NOMO-1 (cell line): Measurements from ENCODE around the gene STAB1.

ENCODE experiments used
- DNase-seq, 2 experiments: peaks; one replicate each; lab custom pipeline; 2025; ENCODE audit not compliant: unreplicated experiment in 2 of 2; lab: John Stamatoyannopoulos, UW

STAB1 gene

DNA sequence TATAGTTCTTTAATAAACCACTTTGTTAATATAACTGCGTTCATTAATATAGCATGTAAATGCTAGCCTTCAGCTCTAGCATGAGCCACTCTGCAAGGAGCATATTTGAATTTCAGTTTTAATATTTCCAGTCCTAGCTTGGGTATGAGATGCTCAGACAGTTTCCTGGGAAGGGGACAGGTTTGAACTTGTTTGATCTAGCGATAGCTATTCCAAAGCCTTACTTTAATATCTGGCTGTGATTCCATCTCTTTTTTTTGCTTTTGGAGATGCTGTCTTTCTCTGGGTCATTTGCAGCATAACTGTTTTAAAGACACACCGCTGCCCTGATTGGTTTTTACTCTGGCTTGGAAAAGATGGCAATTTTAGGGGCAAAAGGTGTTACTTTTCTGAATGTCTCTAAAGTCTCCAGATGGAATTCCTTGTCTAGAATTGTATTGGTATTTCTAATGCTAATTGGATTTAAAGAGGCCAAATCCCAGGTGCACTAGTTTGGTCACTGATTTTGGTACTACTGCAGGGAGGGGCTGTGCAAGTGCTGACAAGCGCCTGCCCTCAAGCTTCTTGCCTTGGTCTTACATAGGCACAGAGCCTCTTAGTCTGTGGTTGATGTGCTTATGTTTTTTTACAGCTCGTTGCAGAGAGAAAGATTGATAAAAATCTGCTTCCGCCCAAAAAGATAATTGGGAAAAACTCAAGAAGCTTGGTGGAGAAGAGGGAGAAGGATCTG is 36.9 kb upstream of the STAB1 start:
- no peak for DNase-seq

DNA sequence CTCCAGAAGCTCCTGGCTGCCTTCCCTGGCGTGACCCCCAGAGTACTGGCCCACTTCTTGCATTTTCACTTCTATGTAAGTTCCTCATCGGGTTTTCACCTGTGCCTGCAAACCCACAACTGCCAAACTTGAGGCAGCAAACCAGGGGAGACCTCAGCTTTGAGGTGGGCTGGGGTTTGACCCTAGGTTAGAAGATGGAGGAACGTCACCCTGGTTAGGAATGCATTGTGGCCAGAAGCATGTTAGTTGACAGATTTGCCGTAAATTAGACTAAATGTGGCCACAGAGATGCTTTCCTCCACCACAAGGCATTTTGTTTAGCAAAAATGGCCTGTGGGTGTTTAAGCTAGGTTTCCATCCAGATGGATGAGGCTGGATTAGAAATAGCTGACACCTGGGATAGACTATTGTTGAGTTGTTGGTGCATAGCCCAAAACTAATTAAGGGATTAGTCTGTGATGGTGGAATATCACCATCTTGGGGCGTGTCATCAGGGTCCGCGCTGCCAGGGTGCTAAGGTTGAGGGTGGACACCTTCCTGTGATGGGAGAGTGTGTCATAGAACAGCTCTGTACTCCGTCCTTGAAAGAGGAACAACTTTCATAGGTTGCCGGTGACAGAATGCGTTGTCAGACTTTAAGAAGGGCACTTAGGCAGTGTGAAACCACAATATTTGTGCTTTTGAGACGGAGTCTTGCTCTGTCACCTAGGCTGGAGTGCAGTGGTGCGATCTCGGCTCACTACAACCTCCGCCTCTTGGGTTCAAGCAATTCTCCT is 36.2 kb upstream of the STAB1 start:
- no peak for DNase-seq

DNA sequence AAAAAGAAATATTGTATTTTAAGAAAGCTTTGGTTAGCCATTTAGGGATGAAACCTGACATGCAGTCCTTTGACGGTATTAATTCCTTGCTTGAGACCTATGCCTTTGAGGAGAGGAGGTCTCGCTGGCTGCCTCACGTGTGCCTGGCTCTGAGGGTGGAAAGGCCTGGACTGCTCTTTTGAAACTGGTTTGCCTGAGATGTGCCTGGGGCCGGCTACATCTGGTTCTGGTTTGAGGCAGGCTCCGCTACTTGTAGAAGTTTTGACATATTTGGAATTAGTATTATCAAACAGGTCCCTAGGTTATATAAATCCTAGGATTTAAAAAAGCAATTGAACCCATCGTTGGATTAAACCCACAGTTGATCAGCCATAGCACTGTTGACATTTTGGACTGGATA is 33.3 kb upstream of the STAB1 start:
- DNase-seq: no peak

- DNase-seq: no peak
These were observed 31.7 kb upstream of the STAB1 start for GRCh38 chr3:52463416-52463815.

DNA sequence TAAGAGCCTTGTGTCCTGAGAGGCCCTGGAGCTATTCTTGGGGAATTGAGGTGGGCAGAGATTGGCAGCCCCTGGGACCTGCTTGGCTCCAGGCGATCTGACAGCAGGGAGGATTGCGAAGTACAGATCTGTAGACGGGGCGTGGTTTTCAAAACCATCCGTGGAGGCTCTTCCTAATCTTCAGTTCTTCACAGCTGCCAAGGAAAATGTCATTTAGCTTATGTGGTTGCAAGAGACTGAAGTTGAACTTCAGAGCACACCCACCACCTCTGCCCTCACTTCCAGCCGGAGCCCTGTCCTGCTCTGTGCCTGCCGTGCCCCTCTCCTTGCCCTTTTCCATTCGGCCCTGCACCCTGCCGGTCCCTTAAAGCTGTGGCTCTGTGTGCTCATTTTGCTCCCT is 26.8 kb upstream of the STAB1 start:
- DNase-seq: peak in 1 of 2 experiments; percentile 8

- DNase-seq: no peak
These were observed 26.1 kb upstream of the STAB1 start for GRCh38 chr3:52469001-52469400.

- no peak for DNase-seq
These were observed 24.2 kb upstream of the STAB1 start for GRCh38 chr3:52470920-52471319.

- peak; percentile 21 to 54 for DNase-seq
These were observed 23.5 kb upstream of the STAB1 start for GRCh38 chr3:52471371-52472238.

GRCh38 chr3:52472239-52473000 is 22.7 kb upstream of the STAB1 start:
- no peak for DNase-seq

DNA sequence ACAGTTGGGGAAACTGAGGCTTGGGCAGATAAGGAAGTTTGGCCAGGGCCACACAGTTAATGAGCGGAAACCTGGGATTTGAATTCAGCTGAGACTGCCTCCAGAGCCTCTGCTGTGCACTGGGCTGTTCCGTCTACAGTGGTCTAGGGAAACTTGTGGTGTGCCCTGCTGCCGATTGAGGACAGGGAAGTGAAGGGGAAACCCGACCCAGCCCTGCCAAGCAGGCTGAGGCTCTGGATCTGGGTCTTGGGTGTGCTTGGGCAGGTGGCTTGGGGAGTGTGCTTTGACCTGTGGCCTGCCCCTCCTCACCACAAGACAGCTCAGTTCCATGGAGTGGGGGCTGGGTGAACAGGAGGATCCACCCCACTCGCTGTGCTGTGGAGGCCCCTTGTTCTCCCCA is 22.1 kb upstream of the STAB1 start:
- no peak for DNase-seq

- DNase-seq: no peak
These were observed 17.9 kb upstream of the STAB1 start for GRCh38 chr3:52477076-52477795.

GRCh38 chr3:52477796-52478095 is 17.4 kb upstream of the STAB1 start:
- no peak for DNase-seq

- no peak for DNase-seq
These were observed 15.9 kb upstream of the STAB1 start for GRCh38 chr3:52479037-52479876.

DNA sequence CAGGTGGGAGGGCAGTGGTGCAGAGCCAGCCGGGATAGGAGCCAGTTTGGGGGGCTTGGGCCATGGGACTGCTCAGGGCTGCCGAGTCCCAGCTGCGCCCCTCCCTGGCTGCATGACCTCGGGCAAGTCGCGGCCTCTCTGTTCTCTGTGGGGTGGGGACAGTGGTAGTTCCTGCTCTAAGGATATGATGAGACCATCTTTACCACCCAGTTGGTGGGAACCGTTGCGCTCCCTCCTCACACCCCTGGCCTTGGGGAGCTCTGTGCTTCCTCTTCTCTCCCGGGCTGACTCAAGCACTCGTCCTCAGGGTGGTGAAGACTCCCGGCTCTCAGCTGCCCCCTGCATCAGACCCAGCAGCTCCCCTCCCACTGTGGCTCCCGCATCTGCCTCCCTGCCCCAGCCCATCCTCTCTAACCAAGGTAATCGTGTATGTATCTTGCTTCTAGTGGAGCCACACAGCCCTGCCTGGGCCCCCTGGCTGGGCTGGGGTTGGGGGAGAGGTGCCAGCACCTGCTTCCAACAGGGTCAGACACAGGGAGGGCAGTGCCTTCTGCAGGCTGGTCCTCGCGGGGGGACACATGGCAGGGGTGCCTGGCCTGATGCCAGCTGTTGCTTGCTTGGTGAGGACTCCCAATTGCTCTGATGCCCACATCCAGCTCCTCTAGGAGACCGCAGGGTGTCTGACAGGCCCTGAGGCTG is 15.1 kb upstream of the STAB1 start:
- DNase-seq: no peak

GRCh38 chr3:52480768-52481715 is 14.1 kb upstream of the STAB1 start:
- DNase-seq: no peak

DNA sequence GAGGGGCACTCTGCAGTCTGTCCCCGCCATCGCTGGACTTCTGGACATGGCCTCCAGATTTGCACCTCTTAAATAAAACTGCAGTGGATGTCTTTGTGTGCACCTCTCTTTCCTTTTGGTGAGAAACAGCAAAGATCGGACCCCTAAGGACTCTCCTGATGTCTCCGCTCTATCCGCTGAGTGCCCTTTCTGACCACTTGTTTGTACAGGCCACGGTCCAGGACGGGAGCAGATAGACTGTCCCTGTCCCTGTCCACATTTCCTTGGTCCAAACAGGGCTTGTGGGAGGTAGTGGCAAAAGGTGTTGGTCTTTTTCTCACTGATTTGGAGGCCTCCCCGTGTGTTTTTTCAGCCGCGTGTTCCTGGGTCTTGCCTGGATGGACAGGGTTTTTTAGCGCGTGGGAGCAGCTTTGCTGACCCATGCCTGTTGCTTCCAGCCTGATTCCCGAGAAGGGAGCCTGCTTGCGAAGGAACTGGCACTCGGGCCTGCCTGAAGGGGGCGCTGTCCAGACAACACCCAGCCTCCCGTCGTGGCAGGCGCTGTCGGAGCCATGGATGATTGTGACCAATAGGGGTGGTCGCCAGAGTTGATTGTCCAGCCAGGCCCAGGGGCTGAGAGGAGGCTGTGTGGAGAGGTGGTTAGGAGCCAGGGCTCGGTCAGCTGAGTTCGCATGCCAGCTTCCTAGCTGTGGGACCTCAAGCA is 13.2 kb upstream of the STAB1 start:
- DNase-seq: no peak

DNA sequence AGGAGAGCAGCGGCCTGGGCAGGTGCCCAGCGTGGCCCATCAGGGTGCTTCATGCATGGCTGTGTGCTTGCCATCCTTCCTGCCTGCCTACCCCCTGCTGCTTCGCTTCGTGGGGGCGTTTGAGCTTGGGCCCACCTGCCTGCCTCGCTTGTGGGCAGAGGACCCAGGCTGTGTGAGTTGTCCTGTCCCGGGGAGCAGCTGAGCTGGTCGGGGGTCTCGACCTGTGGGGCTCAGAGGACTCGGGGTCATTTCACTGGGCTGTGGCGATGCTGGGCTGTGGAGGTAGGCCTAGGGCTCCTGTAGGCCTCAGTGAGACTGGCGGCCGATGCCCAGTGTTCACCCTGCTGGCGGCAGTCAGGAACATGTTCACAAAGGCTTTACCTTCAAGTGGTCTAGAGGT is 12.1 kb upstream of the STAB1 start:
- DNase-seq: no peak
